8988T (cell line): ENCODE results near the gene ARFGAP3.

Experiments
- DNase-seq: peaks from one replicate; pipeline ENCODE4 v3.0.0; 2011

The ARFGAP3 gene

DNA sequence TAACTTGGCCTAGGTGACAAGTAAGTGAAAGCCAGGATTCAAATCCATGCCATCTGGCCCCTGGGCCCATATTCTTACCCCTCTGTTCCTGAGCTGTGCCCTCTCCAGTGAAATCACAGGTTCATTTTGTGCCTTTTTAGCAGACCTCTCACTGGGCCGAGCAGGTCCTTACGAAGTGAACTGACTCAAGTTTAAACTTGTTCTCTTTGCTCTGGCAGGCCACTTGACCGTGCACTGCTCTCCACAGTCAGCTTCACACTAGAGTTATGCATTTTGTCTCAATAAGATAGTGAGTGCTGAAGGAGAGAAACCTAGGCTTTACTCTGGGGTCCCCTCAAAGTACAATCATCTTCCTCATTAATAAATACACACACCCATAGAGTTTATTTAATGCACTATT, 40.7 kb downstream of the ARFGAP3 start:
- DNase-seq, result no peak

DNA sequence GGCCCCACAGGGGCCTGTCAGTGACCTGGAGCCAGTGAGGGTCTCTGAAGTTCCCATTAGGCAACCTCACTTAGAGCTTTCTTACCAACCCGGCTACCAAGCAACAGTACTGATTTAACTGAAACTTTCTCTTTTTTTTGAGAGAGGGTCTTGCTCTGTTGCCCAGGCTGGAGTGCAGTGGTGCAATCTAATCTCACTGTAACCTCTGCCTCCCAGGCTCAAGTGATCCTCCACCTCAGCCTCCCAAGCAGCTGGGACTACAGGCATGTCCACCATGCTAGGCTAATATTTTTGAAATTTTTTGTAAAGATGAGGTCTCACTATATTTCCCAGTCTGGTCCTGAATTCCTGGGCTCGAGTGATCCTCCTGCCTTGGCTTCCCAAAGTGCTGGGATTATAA, 42.5 kb downstream of the ARFGAP3 start:
- no peak for DNase-seq

DNA sequence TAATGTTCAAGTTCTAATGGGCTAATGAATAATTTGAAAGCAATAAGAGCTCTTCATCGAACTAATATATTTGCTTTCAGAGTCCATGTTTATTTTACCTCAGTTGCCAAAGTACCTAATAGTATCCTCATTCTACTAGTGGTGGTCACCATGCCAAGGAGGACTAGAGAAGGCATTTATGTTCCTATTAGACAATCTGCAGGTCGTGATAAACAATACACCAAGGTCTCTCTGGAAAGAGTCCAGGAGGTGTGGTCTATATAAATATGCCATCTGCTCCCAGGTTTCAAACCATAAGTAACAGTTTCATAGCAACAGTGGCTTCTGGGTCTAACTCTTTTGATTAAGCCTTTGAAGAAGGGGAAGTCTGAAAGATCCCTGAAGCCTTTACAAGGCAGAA, 42.9 kb downstream of the ARFGAP3 start:
- no peak for DNase-seq

DNA sequence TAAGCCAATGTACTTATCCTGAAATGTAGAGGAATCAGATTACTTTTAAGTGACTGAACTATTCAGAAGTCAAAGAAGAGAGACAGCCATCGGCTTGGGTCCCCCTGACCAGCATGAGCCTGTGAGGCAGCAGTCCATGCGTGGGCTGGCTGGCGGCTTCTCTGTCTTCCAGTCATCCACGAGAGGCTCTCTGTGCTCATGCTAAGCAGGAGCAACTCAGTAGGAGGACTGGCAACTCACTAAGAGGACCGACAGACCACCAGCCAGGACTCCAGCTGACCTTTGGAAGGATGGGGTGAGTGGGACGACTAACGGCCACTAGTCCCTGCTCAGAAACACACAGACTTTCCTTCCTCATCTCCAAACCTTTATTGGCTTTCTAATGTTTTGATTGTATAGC, 43.6 kb downstream of the ARFGAP3 start:
- DNase-seq, result no peak

DNA sequence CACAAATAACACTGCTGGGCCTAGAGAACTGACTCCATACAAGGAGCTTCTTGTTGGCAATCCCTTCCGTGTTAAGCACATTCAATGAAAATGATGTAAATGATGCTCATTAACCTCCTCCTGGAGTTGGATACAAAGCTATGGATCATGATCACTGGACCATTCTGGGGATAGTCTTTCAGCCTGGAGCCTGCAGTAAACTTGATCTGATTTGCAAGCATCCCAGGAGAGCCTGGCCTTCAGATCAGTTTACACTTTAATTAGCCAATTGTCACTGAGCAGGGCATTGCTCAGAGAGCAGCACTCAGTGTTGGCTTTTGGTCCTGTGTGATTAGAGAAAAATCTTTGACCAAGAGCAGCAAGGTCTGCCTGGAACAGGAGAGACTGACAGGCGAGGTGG, 45.6 kb downstream of the ARFGAP3 start:
- no peak for DNase-seq

DNA sequence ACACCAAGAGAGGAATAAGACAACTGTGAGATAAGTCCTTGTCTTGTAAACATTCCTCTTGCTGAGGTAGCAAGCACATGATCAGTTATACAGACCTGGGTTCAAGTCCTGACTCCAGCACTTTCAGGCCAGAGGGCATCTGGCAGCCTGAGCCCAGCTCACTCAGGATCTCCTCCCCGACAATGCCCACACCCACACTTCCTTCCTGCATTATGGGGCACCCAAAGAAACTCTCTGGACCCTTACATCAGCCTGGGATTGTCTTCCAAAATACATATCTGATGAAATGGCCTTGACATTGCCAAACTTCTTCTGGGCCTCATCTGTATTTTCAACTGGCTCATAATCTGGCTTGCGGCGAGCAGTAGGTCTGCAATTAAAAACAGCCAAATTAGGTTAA, 48.6 kb downstream of the ARFGAP3 start:
- DNase-seq, result no peak

DNA sequence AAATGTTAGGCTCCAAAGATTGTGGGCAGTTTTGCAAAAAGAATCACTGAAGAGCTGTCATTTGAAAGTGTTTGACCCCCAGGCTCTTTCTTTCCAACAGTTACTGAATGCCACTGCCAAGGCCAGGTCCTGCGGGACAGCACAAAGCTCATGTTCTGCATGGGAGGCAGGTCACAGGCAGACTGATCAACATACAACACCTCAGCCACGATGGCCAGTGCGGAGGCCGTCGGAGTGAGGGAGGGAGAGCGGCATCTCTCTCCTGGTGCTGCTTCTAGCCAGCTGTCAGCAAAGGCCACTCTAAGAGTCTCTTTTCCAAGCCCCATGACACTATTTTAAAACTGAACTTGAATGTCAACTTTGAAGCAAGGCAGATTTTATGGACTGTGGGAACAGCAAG, 49.9 kb downstream of the ARFGAP3 start:
- DNase-seq, result no peak

DNA sequence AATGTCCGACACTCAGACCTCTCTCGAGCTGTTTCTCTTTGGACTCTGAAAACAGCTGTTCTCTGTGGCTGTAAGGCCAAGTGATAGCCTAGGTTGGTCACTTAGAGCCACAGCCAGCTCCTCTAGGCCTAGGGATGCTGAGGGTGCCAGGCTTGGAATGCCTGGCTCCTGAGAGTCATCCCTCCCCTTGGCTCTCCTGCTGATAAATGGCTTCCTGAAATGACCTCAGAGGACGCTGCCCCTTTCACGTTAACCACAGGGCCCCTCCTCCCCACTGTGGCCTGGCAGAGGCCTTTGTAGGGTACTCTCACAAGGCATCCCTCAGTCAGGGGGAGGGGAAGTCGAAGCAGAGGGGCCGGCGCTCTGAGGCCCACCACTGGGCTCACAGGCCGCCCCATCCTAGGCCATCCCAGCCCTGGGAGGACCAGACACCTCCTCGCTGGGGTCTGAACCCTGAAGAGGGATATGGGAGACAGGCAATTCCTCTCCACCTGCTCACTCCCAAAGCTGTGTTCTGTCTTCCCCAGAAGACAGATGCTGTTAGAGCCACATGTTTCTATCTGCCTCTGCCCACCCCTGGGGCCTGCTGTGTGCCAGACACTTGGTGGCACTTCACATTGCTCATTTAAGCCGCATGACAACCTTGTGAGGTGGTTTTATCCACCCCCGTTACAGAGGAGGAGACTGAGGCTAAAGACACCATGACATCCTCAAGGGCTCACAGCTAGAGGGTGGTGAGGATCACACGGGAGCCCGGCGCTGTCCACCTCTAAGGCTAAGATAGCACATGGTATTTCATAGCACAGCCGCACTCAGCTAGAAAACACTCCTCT, 50.9 kb downstream of the ARFGAP3 start:
- DNase-seq, result no peak

DNA sequence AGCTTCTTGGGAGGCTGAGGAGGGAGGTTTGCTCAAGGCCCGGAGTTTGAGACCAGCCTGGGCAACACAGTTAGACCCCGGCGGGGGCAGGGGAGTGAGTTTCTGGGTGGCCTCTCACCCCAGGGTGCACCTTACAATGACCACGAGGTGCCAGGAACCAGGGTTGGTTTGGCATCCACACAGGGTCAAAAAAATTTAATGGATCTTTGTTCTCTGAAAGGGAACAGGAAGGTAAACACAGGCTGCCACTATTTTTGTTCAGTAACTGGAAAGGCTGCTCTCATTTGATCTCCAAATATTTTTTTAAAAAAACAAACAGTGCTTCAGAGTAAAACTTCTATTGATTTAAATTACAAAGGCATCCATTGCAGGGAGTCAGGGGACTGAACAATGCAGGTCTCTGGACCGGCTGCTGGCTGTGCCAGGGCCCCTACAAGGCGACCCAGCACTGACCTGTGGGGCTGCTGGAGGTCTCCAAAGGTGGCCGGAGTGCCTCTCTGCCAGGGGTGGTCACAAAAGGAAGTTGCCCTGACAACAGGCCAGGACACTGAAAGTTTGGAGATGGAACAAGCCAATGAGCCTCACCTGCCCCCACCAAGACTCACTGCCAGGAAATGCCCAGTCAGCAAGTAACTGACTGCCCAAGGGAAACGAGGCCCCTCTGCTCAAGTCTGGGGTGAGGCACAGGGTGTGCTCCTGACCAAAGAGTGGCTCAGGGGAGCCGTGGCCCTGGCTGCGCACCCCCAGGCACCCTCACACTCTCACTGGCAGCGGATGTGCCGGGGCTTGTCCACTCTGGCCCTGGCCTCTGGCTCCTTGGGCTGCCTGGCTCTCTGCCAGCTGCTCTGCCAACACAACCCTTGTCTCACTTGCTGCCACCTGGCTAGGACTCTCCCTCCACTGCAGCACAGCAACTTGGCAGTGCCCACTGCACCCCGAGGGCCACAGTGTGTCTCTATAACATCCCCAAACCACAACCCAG, 51.8 kb downstream of the ARFGAP3 start:
- no peak for DNase-seq

DNA sequence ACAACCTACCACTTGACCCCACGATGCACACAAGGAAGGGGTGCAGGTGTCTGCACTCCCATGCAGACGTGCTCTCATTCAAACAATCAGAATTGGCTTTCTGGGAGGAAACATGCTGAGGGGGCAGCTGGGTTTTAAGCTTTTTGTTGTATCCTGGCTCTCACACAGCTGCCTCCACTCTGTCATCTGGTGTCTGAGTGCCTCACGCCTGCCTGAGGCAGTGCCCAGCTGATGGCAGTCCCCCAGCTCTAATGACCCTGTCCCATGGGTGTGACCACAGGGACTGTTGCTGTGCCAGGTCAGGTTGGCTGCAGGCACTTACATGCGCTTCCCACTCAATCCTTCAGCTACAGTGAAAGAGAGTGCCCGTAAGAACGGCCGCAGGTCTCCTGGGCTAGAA, 53.7 kb downstream of the ARFGAP3 start:
- DNase-seq, result no peak

DNA sequence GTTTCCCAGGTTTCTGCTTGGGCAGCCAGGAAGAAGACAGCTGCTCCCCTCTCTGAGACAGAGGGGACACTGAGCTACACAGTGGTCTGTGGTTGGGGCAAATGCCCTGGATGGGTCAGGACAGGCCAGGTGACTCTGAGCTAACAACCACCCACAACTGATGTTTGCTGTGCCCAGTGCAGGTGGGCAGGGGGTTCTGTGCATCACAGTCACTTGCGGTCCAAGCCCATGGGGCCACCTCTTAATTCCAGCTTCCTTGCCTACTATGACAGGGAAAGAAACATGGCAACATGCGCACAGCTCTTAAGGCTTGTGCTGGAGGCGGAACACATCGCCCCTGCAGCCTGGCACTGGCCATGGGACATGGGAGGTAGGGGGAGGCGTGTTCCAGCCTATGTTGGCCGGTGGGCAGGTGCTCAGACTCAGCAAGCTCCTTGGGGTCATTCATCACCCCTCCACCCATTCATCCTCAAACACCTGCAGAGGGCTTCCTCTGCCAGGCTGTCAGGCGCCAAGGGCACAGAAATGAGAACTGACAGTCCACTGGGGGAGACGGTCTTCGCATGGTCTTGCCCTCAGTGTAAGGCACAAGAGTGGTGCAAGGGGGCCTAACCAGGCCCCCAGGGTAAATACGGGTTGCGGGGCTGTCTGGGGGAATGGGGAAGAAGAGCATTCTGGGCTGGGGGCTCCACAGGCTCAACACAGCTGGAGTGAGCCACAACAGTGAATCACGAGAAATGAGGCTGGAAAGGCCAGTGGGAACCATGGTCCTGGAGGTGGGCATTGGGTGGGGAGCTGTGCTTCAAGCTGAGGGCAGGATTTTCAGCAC, 55.6 kb downstream of the ARFGAP3 start:
- no peak for DNase-seq

DNA sequence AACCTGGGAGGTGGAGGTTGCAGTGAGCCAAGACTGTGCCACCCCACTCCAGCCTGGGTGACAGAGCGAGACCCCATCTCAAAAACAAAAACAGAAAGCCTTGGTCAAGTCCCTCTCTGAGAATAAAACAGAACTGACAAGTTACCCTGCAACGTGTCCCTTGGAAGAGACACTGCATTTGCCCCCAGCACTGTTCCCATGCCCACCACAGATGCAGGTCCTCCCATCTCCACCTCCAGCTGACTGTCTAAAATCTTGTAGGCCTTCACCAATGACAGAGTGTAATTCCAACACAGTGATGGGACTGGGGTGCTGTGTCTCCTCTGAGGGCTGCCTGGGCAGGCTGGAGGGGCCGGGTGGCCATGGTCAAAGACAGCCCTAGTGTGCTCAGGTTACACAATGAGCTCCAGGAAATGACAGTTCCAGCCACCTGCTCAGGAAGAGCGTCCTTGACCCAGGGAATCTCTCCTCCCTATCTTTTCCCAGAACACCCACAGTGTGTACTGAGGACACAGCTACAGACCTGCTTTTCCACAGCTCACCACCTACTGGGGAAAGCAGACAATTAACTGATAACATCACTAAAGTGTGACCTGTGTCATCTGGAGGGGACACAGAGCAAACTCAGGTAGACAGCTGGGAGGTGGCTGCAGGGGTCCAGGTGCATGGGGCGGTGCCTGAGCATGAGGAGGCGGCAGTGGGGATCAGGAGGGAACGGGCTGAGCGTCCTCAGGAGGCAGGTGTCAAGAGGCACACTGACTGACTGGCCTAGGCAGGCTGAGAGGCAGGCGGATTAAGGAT, 56.4 kb downstream of the ARFGAP3 start:
- no peak for DNase-seq

DNA sequence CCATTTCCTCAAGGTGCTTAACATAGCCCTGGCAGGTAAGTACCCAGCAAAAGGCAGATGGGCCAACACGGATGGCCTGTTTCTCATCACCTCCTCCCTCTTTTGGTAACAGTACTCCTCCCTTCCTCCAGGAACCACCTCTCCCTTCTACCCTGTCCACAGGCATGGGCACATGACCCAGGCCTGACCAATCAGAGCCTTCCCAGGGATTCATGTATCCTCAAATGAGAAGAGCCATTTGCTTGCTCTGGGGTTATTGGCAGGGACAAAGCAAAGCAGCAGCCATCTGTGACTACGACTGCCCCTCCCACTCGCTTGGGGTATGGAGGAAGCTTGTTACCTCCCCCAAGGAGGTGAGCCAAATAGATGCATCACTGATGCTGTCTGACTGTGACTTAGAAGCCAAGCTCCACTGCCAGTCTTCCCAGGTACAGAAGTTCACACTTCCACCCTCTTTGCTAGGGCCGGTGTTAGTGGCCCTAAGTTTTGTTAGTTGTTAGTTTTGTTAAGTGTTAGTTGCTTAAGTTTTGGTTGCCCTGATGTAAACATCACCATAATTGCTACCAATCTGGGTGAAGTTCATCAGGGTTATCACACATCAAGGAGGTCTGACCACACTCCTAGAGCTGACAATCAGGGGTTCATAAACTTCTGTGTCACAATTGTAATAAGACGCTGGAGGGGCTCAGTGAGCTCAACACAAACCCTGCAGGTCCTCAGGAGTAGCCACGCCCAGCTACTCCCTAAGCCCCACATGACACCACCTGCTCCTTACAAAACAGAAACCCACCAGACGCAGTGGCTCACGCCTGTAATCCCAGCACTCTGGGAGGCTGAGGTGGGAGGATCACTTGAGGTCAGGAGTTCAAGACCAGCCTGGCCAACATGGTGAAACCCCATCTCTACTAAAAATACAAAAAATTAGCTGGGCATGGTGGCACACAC, 57.3 kb downstream of the ARFGAP3 start:
- DNase-seq, result no peak

DNA sequence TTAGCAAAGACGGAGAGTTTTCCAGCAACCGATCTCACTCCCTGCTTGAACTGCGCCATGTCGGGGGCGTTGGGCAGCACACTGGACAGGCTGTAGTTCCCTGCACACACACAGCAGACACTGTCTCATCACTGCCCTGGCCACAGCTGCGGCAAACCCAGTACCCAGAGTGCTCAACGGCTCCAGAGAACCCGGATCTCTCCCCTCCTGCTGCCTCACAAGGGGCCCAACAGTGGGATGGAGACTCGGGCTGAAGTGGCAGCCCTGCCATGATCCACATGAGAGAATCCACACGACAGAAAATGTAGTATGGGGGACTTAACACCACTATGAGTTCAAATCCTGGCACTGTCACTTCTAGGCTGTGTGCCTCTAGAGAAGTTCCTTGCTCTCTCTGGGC, 58.0 kb downstream of the ARFGAP3 start:
- DNase-seq, result no peak

DNA sequence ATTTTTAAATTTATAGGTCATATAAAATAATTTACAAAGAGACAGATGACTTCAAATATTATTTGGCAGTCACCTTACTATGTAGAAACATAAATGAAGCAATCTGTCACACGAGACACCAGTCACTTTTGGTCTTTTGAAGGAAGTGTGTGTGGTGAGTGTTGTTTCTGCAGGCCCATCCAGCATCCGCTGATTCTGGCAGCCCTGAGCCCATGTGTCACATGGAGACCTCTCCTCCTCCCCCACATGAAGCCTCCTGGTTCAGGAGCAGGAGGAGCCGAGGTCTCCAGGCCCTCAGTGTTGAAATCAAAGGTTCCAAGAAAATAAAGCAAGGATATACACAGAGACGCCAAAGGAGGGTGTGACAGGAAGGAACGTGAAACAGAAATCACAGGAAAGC, 60.1 kb downstream of the ARFGAP3 start:
- no peak for DNase-seq

DNA sequence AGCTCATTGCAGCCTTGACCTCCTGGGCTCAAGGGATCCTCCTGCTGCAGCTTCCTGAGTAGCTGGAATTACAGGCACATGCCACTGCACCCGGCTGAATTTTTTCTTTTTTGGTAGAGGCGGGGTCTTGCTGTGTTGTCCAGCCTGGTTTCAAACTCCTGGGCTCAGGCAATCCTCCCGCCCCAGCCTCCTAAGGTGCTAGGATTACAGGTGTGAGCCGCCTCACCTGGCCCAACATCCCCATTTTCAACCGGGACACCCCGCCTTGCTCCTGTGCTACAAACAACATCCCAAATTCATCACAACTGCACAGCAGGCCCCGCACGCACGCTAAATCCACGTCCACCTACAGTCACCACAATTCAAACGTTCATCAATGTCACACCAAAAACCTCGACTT, 61.0 kb downstream of the ARFGAP3 start:
- no peak for DNase-seq

DNA sequence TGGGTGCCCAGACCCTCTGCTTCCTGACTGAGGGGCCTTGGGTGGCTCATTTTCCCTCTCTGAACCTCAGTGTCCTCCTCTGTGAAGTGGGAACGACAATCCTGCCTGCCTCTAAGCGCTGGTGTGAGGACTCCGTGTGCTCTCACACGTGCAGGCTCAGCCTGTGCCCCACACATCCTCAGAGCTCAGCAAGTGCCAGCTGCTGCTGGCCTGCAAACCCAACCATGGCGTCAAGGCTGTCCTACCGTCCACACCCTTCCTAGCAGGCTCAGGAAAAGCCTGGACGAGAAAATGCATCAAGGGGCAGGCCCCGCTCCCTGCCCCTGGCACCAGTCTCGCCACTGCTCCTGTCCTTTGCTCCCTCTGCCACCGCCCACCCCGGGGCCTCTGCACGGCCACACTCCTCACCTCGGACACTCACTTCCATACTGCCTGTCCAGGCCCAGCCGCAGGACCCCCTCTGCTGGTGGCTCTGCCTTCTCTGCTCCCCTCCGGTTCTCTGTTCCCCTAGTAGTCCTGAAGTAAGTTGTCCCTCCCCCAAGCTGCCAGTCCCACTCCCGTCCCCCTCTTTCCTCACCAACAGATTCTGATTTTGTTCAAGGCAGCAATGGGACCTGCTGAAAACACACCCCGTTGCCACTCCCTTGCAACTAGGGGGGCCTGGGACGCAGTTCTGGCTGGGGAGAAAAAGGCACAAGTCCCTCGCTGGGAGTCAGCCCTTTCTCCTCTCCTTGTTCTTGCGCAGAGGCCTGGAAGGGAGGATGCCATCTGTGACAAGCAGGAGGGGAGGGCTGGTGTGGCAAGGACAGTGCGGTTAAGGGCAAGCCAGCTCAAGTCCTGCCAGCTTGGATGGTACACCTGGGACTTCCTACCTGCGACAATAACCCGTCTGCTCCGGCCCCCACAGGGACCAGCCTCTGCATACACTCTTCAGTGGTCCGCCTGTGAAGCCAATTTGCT, 62.2 kb downstream of the ARFGAP3 start:
- no peak for DNase-seq

DNA sequence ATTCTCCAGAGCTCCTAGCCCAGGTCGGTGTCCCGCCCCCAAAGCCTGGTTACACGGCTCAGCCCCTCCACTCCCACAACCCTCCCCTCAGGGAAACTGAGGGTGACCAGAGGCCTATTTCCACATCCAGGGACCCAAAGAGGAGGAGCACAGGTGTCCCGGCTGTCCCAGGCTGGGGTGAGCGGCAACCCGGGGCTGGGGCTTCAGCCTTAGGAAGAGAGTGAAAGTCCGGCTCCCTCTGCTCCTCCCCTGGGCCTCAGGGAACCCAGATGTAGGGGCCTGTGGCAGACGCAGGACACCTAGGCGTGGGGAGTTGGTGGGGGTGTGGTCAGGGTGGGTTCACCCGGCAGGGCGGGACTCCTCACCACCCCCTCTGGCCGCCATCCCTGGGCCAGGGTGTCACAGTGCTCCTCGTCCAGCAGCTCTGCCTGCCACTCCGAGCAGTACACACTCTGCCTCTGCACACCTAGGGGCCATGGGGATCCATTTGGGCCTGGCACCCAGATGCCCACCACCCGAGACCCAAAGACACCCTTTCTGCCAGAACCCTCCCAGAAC, 63.1 kb downstream of the ARFGAP3 start:
- no peak for DNase-seq
